HG03064 (cell line): ENCODE data around the gene CNOT4.

Source experiments
- ATAC-seq: cut with Tn5 transposase; IDR thresholded peaks from one replicate; pipeline ENCODE4 v1.9.1; 2021; ENCODE audit warnings: low read depth; ENCODE audit not compliant: unreplicated experiment

Gene CNOT4, protein sequence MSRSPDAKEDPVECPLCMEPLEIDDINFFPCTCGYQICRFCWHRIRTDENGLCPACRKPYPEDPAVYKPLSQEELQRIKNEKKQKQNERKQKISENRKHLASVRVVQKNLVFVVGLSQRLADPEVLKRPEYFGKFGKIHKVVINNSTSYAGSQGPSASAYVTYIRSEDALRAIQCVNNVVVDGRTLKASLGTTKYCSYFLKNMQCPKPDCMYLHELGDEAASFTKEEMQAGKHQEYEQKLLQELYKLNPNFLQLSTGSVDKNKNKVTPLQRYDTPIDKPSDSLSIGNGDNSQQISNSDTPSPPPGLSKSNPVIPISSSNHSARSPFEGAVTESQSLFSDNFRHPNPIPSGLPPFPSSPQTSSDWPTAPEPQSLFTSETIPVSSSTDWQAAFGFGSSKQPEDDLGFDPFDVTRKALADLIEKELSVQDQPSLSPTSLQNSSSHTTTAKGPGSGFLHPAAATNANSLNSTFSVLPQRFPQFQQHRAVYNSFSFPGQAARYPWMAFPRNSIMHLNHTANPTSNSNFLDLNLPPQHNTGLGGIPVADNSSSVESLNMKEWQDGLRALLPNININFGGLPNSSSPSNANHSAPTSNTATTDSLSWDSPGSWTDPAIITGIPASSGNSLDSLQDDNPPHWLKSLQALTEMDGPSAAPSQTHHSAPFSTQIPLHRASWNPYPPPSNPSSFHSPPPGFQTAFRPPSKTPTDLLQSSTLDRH

DNA sequence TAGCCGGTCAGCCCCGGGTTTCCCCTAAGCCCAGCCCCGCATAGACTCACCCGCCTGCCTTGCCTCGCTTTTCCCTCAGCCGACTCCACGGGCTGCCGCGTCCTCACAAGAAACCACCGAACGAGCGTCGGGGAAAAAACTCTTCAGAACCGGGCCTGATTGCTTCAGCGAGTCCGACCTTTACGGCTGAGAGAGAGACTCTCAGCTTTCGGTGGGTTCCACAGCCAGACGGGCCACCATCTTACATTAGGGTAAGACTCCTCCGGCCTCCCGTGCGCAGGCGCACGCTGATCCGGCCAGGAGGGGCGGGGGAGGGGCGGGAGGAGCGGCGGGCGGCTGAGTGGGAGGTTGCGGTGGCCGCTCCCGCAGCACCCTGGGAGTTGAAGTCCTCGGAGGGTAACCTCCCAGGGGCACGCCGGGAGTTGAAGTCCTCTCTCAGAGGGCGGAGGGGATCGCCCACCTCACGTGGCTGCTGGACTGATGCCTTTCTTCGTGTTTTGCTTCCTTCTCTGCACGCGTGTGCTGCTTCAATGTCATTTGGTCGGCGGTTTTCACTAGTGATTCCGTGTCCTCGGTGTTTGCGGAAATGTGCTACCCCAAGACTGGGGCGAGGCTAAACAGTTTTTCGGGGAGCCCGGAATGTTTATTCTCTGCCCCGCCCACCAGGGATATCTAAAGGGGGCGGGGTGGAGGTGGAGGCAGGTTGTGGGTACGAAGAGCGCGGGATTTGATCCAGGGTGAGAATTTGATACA, at the start of gene CNOT4:
TSS of gene CNOT4 (minus strand) at position 264 of the 753 bp plus-strand sequence. CDS start 71,771 bp downstream, outside the sequence.
- peak; percentile 86 for ATAC-seq

DNA sequence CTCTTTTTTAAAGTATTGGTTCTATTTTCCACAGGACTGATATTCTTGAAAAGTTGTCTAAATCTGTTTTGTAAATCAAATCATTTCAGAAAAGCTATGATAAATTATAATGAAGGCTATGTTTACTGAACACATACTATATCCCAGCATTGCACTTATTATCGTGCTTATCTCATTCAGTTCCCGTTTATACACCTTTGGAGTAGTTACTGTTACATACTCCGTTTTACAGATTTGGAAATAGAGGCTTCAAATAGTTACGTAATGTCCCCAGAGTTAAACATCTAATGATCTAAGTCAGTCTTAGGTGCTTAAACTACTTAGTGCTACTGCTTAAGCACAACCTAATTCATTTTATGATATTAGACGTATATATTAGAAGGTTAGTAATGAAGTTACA, 49.0 kb upstream of the CNOT4 start:
- ATAC-seq = no peak

DNA sequence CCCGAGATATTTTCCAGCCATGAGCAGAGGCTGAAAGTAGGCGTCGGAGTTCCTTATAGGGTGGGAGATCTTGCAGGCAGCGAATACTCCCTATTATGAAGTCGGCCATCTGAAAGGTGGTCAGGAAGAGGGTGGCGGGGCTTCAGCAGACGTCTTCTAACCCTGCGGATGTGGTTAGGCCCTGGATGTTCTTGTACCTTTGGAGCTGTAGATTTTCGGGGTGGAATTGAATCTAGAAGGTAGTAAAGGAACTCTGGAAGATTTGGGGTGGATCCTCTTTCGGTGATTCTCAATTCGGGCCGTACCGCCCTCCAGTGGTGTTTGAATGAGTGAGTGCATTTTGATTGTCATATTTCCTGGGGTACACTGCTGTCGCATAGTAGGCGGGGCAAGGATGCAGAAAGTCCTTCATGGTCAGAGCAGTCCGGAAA, 48.5 kb upstream of the CNOT4 start:
- ATAC-seq = peak; percentile 81

DNA sequence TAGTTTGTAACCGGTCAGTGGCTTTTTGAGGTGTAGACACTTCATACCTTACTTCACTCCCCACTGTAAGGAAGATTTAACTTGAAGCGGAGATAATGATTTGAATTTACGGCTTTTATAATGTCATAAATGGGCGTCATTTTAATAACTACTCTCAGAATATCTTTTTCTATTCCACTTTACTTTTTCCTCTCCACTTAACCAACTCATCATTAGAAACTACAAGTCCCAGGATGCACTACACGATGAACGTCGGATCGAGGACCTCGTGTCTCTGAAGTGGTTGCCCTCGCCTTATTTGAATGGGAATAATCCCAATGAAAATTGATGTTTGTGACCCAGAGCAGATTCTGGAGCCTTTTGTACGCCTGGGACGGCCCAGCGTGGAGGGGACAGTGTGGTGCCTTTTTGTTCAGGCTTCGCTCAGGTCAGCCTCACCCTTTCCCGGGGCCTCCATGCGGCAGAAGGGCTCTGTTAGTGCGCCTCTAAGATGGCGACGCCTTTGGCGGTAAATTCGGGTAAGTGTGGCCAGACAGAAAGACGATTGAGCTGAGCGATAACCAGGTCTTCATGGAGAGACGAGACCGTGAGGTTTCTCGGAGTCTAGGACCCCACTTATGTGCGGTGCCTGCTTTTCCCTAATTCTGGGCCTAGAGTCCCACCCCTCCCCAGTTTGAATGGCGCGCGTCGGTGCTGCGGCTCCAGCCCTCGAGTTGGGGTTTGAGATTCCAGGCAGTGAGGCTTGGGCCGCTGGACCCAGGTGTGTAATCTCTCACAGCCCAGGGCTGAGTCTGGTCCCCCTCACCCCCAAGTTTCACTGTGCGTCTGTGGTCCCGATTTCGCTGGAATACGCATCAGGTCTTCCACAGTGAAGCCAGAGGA, 47.8 kb upstream of the CNOT4 start, which contains the start of gene NUP205:
TSS of gene NUP205 (plus strand) at position 463 of the 882 bp plus-strand sequence. CDS start at position 491, 28 bp downstream.
- ATAC-seq = peak; percentile 72

DNA sequence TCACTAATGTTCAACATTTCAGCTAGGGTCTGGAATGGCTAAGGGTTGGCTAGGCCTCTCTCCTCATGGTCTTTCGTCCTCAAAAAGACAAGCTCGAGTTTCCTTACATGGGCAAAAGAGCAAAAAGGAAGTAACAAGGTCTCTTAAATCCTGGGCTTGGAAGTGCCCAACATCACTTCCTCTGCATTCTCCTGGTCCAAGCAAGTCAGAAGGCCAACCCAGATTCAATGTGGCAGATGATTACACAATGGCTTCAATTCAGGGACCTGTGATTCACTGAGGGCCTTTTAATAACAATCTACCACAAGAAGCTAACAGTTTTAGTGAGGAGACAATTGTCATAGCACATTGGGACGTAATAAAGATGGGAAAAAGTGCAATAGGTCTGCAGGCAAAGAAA, 43.4 kb upstream of the CNOT4 start:
- no peak for ATAC-seq

DNA sequence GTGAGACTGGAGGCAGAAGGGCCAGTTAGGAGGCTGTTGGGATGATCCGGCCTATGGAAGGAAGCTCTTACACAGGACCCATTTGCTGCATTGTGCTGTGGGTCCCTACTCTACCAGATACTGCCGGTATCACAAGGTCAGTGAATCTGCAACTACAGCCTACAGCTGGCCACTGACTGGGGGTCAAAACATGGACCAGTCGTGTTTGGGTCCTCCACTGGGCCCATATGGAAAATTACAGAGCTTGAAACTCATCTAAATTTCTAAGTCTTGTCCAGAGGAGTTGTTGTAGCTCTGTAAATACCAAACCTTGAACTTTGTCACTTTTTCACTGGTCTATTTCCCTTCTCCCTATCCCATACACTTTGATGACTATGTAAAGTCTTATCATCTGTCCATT, 42.2 kb upstream of the CNOT4 start:
- no peak for ATAC-seq

DNA sequence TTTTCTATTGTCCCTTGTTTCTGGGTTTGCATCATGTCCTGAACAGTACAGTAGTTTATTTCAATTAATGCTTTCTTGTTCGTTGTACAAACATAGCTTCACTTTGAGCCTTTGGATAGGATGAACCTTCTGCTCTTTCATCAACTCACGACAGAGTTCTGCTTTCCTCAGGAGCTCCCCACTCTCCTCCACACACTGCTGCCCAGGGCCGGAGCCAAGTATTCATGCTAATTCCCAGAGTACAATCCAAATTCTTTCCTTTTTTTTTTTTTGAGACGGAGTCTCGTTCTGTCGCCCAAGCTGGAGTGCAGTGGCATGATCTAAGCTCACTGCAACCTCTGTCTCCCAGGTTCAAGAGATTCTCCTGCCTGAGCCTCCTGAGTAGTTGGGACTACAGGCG, 40.3 kb upstream of the CNOT4 start:
- no peak for ATAC-seq

DNA sequence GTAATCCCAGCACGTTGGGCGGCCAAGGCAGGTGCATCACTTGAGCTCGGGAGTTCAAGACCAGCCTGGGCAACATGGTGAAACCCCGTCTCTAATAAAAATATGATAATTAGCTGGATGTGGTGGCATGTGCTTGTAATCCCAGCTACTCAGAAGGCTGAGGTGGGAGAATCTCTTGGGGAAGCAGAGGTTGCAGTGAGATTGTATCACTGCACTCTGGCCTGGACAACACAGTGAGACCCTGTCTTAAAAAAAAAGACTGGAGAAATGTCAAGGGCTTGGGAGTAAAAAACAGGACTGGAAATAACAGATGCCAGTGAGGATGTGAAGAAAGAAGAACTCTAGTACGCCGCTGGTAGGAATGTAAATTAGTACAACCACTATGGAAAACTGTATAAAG, 31.1 kb upstream of the CNOT4 start:
- ATAC-seq = no peak

DNA sequence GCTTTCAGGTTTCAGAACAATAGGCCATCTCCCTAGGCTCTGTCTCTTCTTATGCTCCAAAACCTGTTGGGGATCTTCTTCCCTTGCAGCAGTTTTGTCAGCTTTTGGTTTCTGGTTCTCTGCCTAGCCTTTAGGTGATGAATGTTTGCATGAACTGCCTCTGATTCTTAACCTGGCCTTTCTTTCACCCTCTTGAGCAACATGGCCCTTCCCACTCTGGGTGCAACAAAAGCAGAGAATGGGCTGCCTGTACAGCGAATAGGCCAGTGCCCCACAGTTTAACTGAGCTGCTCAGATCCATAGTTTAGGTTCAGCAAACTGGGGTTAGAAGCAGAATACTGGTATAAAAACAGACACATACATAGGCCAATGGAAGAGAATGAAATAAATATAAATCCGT, 29.7 kb upstream of the CNOT4 start:
- no peak for ATAC-seq

DNA sequence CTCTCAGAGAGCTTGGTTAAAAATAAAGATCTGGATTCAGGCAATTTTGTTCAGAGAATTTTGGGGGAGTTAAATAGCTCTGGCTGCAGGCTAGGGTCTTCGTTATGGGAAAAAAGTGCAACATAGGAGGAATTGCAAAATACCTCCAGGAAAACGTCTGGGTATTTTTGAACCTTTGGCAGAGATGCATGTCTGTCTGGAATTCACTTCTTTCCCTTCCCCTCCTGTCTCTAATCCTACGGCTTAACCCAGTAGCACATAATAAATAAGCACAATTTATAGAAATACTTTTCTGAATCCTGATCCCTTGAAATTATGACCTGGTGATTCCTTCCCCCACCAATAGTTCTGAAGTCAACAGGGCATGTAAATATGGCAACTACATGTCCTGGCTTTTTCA, 28.5 kb upstream of the CNOT4 start:
- no peak for ATAC-seq

DNA sequence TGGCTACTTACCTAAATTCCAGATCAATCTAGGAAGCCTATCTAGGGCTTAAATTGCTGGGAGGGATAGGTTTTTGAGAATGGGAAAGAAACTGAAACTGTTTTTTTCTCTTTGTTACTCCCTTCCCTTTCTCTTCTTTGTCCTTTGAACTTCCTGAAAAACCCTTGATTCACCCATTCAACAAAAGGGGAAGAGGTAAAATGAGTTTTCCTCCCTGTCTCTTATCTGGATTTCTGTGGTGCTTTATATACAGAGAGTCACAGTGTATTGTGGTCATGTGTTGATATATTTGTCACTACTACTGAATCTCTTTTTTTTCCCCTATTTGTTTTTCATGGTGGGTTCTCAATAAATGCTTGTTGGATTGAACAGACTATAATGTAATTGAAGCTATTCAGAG, 28.0 kb upstream of the CNOT4 start:
- no peak for ATAC-seq

DNA sequence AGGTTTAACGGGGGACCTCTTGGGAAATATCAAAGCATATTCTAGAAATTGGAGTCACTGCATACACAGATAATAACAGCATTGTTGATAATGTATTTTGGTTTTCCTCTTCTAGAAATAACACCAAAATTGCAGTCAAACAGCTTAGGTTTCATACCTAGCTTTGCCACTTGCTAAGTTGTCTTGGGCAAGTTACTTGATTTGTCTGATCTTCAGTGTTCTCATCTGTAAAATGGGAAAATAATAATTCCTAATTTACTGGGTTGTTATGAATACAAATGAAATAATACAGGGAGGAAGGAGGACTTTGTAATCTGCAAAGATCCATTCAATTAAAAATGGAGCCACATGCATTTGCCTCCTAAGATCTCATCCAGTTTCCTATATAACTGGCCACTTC, 27.6 kb upstream of the CNOT4 start:
- no peak for ATAC-seq

DNA sequence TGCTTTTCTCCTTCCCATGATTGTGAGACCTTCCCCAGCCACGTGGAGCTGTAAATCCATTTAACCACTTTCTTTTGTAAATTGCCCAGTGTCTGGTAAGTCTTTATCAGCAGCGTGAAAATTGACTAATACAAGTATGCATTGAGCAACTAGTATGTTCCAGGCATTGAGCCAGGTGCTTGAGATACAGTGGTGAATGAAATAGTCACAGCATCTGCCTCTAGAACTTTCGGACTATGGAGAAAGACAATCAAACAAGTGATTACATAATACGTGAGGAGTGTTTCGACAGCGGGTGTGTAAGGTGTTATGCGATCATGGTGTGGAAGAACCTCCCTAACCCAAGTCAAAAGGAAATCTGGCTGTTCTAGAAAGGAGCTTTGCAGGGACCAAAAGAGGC, 26.2 kb upstream of the CNOT4 start:
- no peak for ATAC-seq

DNA sequence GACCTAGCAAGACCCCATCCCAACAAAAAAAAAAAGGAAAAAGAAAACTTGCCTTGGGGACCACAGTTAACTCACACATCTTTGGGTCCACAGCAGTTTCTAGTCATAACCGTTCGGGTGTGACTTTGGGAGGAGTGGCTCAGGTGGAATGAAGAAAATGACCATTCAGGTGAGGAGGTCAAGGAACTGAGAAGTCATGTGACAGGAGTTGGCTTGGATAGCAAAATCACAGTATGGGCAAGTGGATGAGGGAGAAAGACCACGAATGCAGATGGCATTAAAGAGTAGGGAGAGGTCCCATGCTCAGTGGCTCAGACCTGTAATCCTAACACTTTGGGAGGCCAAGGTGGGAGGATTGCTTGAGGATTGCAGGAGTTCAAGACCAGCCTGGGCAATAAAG, 17.1 kb upstream of the CNOT4 start:
- no peak for ATAC-seq

DNA sequence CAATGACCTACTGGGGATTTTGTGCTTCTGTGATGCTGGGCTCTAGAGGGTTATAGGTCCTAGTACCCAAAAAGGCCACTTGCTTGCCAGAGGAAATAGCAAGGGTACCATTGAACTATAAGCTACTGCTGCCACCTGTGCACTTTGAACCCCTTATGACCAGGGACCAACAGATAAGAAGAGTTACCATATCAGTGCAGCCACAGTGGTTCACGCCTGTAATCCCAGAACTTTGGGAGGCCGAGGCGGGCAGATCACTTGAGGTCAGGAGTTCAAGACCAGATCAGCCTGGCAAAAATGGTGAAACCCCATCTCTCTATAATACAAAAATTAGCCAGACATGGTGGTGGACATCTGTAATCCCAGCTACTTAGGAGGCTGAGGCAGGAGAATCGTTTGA, 15.5 kb upstream of the CNOT4 start:
- ATAC-seq = no peak

DNA sequence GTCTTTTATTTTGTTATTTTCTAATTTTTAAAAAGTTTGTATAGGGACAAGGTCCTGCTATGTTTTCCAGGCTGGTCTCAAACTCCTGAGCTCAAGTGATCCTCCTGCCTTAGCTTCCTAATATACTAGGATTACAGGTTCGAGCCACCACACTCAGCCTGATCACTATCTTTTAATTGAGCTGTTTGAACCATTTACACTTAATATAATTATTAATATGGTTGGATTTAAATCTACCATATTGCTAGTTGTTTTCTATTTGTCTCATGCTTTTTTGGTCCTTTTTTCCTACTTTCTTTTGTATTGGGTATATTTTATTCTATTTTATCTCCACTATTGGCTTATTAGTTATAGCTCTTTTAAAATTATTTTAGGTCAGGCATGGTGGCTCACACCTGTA, 13.2 kb upstream of the CNOT4 start:
- ATAC-seq = no peak

DNA sequence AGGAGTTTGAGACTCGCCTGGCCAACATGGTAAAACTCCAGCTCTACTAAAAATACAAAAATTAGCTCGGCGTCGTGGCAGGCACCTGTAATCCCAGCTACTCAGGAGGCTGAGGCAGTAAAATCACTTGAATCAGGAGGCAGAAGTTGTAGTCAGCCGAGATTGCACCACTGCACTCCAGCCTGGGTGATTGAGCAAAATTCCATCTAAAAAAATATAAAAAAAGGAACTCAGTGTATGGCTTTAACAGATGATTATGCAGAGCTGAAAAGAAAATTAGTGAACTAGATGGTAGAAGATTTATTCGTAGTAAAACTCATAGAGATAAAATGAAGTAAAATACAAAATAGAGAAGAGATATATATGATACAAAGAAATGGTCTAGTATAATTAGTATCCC, 12.6 kb upstream of the CNOT4 start:
- ATAC-seq = no peak

DNA sequence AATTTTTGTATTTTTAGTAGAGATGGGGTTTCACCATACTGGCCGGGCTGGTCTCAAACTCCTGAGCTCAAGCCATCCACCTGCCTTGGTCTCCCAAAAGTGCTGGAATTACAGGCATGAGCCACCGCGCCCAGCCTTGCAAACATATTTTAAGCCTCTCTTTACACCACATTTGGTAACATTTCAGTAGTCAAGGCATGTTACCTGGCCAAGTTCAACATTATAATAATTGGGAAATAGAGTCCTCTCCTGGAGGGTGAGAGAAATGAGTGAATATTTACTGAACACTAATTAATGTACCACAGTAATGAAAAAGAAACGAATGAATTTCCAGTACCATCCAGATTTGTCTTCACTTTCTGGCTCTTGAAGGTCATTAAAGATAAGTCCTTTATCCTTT, 10.0 kb upstream of the CNOT4 start:
- no peak for ATAC-seq

DNA sequence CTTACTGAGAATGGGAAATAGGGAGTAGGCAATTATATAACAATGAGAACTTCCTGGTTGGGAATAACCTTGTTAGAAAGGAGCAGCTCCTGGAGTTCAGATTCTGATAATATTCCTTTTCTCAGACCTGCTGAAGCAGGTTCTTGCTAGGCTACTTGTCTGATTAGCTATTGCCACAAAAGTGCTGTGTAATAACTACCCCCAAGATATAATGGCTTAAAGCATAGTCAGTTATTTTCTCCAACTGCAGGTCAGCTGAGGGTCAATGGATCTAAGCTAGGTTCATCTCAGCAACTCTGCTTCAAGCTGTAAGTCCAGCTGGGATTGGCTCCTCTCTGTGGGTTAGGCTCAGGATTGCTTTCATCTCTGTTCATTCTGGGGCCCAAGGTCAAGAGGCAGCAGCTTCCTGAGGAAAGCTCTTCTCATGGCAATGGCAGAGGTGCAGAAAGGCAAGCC, 9.4 kb upstream of the CNOT4 start:
- ATAC-seq = no peak

DNA sequence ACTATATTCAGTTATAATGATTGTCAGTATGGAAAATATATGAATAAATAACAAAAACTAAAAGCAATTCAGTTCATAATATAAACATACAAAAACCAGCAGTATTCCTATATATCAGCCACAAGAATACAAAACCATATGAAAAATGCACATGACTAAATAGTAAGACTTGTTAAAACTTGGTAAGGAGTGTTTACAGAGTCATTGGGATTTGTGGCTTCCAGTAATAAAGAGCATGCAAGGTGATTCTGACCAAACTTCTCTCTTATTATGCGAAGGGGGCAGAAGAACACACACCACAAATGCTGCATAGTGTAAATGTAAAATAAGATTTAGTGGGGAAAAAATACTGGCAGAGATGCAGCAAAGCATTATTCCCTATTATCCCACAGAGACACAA, 8.8 kb upstream of the CNOT4 start:
- ATAC-seq = no peak
